CD4-positive, alpha-beta T cell treated with Interleukin-4 for 1 hour (primary cell): ENCODE data around the gene TTYH3.
"Not testable (repeated sequence)": the region's sequence is repeated elsewhere in the genome, so short reads cannot be mapped to it uniquely, and the experiment has no call there.

ENCODE experiments used
- DNase-seq, 2 donors: peaks; one replicate each; pipeline ENCODE4 v3.0.0-alpha.2; 2020 to 2022

Gene TTYH3, protein sequence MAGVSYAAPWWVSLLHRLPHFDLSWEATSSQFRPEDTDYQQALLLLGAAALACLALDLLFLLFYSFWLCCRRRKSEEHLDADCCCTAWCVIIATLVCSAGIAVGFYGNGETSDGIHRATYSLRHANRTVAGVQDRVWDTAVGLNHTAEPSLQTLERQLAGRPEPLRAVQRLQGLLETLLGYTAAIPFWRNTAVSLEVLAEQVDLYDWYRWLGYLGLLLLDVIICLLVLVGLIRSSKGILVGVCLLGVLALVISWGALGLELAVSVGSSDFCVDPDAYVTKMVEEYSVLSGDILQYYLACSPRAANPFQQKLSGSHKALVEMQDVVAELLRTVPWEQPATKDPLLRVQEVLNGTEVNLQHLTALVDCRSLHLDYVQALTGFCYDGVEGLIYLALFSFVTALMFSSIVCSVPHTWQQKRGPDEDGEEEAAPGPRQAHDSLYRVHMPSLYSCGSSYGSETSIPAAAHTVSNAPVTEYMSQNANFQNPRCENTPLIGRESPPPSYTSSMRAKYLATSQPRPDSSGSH

DNA sequence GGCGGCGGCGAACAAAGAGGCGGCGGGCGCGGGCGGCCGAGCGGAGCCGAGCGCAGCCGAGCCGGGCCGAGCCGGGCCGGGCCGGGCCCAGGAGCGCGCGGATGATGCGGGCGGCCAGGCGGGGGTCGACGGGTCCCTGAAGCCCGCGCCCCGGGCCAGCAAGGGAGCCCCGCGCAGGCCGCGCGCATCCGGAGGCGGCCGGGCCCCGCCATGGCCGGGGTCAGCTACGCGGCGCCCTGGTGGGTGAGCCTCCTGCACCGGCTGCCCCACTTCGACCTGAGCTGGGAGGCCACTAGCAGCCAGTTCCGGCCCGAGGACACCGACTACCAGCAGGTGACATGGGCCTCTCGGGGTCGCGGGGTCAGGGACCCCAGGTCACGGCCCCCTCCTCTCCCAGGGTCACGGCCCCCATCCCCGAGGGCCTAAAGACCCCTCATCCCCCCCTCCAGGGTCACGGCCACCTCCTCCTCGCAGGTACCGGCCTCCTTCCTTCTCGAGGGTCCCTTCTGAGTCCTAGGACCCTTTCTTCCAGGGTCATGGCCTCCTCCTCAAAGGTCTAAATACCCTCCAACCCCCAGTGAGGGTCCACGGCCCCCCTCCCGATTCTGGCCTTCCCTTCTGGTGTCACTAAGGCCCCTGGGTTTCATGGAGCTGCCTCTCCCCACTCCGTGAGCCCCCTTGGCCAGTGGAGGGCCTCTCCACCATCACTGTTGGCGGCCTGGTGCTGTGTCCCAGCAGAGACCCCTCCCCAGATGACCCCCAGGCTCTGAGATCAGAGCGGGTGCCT lies at the start of gene TTYH3:
TSS of gene TTYH3 (plus strand) at position 41 of the 787 bp plus-strand sequence. CDS start at position 211, 170 bp downstream.
- no peak for DNase-seq

DNA sequence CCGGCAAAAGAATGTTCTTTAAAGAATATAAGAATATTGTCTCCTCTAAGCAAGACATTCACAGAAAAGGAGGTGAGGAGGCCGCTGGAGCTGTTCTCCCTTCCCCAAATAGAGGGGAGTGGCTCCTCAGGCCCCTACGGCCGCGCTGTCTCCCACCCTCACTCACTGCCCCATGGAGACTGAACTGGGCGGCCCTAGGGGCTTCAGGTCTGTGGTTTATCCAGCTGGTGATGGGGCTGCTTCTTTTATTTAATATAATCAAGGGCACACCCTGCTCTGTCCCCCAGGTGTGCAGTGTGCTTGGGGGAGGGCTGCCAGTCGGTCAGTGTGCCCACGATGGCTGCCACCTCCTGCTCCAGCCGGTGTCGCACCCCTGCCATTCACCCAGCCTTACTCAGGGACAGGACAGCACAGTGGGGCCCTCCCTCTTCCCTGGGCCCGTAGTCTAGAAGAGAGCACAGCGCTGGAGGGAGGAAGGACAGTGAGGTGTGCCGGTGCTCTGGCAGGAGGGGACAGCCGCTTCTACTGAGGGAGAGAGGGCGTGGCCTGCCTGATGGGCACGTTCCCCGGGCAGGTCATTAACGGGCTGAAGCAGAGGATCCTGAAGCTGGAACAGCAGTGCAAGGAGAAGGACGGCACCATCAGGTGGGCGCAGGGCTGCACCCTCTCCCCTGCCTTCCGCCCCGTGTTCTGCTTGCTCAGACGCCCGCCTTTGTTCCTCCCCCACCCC lies 49.6 kb upstream of the TTYH3 start:
- no peak for DNase-seq

DNA sequence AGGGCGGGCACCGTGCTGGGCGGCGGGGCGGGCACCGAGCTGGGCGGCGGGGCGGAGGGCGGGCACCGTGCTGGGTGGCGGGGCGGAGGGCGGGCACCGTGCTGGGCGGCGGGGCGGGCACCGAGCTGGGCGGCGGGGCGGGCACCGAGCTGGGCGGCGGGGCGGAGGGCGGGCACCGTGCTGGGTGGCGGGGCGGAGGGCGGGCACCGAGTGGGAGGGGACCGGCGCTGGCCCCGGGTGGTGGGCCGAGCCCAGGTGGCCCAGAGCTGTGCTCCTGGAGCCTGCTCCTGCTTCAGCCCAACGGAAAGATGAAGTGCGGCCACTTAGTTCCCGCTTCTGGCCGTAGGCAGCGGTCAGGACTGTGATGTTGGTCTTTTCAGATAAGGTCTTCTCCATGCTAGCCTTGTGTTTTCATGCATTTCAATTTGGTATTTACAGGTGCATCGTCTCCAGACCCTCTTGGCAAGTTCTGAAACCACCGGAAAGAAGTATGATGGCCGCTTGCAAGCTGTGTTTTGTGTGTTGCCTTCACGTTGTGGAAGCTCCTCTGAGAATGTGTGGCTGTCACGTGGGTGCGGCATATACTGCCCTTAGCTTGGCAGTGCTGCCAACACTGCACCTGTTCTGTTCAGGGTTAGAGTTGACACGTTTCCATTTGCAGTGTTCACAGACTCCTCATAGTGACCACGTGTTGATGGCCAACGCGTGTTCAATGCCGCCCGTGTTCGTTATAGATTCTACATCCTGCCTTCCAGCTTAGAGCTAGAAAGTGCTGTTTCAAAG lies 47.8 kb upstream of the TTYH3 start:
- DNase-seq, result no peak

DNA sequence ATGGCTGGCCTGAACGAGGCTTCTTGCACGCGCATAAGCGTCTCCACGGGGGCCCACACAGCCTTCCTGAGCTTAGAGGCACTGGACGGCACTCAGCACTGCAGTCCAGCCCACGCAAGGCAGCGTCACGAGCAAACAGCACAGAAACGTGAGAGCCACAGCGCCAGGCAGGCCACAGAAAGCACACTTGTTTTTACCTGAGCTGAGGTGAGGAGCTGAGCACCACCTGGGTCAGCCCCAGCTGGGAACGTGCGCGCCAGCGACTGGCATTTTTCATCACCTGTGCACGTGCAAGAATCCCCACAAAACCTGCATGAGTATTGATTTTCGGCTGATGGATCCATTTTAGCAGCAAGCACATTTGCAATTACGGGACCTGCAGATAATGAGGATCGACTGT lies 46.3 kb upstream of the TTYH3 start:
- DNase-seq, result no peak

DNA sequence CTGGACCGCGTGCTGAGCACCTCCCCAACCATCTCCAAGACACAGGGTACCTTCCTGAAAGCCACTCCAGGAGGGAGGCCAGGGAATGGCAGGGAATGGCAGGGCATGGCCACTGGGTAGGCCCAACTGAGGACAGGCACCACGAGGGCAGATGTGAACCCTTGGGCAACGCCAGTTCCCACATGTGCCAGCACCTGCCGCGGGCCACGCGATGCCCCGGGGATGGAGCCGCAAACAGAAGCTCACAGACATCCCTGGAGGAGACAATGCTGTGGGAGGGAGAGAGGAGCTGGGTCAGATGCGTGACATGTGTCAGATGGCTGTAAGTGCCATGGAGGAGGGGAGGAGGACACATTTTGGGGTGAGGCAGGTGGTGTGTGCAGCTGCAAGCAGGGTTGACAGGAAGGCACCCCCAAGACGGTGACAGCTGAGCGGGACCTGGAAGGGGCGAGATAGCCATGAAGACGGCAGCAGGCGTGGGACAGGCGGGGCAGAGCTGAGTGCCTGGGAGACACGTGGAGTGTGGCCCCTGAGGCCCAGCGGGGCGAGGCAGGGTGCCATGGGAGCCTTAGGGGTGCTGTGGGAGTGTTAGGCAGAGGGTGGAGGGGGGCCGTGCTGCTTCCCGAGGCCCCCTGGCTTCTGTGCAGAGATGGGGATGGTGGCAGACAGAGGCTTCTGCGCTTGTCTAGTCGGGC lies 45.3 kb upstream of the TTYH3 start:
- no peak for DNase-seq

DNA sequence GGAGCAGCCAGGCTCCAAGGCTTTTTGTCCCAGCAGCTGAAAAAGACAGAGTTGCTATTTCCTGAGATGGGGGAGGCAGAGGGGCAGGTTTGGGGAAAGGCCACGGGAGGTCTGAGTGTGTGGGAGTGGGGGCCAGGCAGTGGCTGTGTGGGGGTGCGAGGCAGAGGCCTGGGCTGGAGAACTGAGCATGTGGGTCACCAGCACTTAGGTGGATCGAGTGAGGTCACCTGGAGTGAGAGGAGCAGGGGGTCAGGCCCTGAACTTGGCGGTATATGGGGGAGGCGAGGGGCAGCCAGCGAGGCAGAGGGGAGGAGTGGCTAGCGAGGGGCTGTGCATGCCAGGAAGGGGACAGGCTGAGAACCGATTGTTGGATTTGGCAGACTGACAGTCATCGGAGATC lies 44.7 kb upstream of the TTYH3 start:
- no peak for DNase-seq

DNA sequence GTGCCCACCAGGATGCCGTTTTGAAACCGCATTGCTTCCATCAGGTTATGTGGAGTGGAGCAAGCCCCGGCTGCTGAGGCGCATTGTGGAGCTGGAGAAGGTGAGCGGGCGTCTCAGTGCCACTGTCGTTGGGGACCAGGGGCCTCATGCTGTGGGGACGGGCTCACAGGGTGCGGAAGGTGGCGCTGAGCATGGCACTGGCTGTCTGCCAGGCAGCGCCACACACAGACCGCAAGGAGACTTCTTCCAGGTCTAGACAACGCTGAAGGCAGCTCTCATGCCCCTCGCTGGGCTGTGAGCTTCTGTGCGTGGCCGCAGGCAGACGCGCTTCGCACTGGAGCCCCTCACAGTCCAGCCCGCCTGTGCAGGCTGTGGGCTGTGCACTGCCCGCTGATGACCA lies 44.0 kb upstream of the TTYH3 start:
- no peak for DNase-seq

DNA sequence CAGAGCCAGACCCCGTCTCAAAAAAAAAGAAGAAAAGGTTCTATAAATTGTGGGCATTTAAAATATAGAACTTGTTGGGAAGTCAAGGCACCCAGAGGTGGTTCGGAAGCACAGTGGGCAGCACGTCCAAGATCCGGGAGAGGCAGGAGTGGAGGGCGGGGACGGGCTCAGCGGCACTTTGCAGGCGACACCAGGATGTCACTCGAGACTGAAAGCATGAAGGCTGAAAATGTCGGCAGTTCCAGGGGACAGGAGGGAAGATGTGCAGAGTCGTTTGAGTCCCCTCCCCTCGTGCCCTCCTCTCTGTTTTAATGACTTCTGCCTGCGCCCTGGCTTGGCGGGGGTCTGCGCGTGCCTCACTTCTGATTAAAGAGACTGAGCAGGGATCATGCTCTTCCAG lies 42.4 kb upstream of the TTYH3 start:
- no peak for DNase-seq

DNA sequence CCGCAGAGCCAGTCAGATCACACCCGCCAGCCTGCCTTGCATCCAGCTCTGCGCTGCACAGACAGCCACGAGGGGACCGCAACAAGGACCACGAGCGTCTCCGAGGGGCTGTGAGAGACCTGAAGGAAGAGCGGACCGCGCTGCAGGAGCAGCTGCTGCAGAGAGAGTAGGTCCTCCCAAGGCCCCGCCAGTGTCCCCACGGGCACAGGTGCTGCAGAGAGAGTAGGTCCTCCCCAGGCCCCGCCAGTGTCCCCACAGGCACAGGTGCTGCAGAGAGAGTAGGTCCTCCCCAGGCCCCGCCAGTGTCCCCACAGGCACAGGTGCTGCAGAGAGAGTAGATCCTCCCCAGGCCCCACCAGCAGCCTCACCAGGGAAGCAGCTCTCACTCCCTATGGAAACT lies 41.8 kb upstream of the TTYH3 start:
- DNase-seq, result not testable (repeated sequence)

DNA sequence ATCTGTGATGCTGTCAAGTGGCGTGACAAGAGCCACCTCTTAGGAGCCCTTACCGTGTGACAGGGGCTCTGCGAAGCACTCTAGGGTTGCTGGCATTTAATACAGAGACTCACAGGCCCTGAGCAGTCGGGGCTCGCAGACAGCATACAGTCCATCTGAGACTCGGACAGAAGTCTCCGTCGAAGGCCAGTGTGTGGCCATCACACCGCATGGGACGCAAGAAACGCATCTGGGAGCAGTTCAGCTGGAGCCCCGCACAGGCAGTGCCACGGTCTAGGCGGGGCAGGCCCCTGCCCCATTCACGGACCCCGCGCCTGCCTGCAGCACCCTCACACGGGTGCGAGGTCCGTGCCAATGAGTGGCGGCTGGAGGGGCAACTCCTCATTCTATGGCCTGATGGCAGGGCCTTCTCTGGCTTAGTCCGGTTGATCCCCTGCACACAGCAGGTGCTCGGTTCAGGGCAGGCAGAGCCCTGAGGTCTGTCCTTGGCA lies 39.4 kb upstream of the TTYH3 start:
- no peak for DNase-seq

DNA sequence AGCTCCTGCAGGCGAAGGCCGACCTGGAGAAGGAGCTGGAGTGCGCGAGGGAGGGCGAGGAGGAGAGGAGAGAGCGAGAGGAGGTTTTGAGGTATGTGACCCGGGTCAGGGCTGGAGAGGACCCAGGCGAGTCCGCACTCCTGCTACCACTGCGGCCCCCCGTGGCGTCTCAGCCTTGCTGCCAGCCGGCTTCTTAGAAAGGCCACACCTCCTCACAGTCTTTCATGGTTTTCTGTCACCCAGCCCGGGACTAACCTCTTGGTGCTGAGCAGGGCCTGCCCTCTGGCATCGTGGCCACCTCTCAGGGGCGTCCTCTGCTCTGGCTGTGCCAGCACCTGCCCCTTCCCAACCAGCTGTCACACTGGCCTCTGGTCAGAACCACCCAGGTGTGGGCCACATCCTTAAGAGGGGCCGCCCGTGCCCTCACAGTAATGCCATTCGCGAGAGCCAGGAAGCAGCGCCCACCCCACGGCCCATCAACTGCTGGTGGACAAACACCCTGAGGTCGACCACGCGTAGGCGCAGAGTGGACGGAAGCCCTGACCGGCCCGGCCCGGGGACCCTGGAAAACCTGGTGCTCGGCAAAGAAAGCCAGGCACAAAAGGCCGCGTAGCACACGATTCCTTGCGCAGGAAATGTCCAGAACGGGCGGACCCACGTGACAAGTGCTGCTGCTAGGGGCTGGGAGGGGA lies 38.6 kb upstream of the TTYH3 start:
- DNase-seq, result no peak

DNA sequence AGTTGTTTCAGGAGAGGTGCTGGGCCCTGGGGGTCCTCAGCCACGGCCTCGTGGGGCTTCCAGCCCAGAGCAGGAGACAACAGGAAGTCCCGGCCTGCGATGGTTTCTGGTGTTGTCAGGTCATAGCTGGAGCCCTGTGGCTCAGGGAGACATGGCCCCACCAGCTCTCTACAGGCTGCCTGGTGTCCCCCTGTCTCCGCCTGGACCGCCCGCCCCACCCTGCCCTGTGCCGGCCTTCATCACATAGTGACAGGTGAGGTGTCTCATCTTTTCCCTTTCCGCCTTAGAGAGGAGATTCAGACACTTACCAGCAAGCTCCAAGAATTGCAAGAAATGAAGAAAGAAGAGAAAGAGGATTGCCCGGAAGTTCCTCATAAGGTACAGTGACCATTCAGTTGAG lies 37.2 kb upstream of the TTYH3 start:
- no peak for DNase-seq

DNA sequence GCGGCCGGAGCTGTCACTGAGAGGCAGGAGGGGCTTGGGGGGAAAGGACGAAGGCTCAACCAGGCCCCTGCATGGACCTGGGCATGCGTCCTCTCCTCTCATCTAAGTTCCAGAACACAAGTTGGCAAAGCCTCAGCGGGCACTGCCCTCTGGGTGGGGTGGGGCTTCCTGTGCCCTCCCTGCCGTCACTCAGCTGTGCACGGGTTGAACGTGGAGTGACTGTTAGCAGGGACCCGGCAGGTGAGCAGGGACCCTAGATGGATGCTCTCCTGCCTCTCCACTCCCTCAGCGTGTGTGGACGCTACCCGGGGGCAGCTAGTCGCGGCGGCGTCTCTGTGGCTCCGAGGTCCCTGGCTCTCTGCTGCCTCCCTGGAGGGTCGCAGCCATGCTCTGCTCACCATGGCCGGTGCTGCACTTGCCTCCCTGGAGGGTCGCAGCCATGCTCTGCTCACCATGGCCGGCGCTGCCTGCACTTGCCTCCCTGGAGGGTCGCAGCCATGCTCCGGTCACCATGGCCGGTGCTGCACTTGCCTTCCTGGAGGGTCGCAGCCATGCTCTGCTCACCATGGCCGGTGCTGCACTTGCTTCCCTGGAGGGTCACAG lies 36.4 kb upstream of the TTYH3 start:
- DNase-seq, result no peak

DNA sequence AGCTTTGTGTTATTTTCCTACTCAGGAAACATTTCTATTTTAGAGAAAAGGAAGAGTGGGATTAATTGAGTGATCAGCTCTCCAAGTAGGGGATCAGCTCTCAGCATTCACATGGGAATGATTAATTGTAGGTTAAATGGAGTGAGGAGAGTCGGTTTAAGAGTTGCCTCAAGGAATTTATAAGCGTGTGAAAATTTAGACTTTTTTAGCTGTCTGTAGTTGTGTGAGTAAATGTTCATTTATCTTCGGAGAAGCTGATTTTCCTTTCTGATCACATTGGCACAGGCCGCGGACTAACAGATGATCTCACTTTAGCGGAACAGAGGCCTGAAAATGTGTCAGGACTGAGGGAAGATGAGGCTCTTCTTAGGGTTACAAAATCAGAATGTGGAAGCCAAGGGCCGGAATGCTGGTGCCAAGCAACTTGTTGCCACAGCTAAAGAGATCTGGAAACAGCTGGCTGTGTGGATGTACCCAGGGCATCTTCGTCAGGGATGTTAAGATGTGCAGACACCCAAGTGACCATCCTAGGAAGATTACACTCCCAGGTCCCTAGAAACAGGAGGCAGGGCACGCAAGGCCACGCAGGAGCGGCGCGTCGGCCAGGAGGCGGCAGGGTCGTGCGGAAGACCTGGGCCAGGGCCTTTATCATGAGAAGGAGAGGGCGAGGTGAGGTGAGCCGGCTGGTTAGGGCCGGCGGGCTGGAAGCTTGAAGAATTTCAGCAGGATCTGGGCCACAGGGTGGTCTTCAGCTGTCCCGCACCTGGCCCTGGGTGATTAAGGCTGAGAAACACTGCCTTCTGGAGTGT lies 35.1 kb upstream of the TTYH3 start:
- no peak for DNase-seq

DNA sequence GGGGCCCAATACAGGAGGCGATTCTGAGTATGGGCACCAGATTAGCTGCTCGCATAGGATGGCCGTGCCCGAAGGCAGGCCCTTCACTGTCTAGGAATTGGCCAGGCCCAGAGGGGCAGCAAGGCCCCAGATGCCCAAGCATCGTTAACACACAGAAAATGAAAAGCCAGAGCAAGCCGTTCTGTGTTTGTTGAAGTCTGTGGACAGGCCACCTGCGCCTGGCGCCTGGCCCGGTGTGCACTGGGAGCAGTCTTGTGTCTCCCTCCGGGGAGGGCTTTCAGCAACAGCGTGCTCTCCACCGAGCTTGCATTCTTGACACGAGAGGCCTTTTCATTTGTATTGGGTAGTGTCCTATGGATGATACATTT lies 34.5 kb upstream of the TTYH3 start:
- DNase-seq, result no peak

DNA sequence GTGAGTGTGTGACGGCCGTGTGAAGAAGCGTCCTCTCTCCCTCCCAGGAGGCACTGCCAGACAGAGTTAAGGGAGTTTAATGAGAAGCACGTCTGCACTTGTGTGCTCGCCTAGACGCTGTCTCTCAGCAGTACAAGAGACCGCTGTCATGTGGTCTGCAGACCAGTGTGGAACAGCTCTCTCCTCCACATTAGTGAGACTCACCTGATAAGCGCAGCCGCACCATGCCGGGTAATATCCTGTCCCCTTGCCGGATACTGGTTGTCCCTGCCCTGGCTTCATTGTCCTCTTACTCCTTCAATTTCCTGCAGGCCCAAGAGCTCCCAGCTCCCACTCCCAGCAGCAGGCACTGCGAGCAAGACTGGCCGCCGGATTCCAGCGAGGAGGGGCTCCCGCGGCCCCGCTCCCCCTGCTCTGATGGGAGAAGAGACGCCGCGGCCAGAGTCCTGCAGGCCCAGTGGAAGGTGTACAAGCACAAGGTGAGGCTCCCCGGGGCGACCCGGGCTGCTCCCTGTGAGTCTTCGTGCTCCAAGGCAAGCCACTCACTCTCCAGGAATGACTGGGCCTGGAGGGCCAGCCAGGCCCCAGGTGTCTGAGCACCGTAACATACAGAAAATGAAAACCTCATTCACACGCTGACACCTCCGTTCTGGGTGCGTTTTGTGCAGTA lies 33.5 kb upstream of the TTYH3 start:
- DNase-seq, result no peak

DNA sequence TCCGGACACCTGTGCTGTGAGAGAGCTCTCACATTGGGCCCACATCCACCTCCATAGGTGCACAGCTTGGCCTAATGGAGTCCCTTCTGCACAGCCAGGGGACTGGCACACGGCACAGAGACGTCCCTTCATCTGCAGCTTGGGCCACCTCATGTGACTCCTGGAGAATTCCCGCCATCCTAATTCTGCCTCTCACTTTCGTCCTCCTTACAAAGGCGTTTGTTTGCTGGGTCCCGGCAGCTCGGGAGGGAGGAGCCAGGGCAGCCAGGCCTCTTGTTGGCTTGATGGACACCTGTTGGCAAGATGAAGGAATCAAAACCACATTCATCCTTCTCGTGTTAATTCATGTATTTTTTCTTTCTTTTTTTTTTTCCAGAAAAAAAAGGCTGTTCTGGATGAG lies 30.7 kb upstream of the TTYH3 start:
- no peak for DNase-seq

DNA sequence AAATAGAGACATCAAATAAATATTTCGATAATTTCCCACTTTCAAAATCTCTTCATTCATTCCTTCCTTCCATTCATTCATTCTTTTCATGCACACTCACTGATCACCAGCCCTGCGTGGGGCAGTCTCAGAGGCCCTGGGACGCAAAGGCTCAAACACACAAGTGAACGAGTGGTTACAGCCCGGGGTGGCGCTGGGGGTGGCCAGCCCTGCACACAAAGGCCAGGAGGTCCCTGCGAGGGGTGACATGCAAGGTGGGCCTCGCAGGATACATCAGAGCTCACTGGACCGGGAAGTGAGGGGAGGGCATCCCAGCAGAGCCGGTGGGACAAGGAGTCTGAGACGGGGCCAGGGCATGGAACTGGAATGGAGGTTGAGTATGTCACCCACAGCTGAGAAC lies 29.9 kb upstream of the TTYH3 start:
- no peak for DNase-seq

DNA sequence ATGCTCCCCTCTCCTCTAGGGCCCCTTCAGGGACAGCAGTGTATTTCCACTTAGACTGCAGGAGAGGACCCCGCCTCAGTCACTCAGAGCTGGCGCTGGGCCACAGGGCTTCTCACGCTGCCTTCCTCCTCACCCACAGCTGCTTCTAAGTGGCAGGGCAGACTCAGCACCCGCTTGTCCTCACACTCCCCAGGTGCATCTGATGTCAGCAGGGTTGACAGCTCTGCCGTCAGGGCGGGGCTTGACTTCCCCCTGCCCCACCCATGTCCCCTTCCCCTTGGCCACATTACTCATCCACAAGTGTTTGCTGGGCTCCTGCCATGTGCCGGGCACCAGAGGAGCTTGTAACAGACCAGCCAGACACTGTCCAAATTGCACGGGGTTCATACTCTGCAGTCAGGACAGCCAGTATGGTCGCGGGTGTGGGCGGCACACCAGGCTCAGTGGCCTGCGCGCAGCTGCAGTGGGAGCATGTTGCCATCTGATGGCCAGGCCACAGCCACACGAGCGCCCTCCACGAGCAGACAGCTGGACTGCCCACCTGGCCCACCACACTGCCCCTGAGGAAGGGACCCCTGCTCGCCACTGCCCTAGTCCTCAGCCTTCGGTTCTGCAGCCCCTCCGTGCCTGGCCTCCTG lies 29.3 kb upstream of the TTYH3 start:
- peak in 1 of 2 donors; percentile 20 for DNase-seq
